AG09309 (cell line): ENCODE measurements around the gene DUSP11.
"Not testable (repeated sequence)": the region's sequence is repeated elsewhere in the genome, so short reads cannot be mapped to it uniquely, and the experiment has no call there.

ENCODE experiments used
- DNase-seq: peaks from one replicate; pipeline ENCODE4 v3.0.0-alpha.2; 2010; ENCODE audit warnings: low read depth
- H3K4me3 ChIP-seq: 2 replicates; pipeline ENCODE4 v1.5.1; 2011; ENCODE audit warnings: mild to moderate bottlenecking, low read depth, low read length, moderate library complexity; ENCODE audit not compliant: control insufficient read depth
- CTCF ChIP-seq: IDR thresholded peaks from 2 replicates; pipeline ENCODE4 v1.5.1; 2011; ENCODE audit warnings: mild to moderate bottlenecking, low read depth, low read length, inconsistent platforms; ENCODE audit not compliant: insufficient read depth, control insufficient read depth; ENCODE audit errors: missing control alignments

DUSP11 gene

GRCh38 chr2:73736855-73737779 lies 42.8 kb downstream of the DUSP11 start, which contains the start of gene TPRKB:
TSS of gene TPRKB (minus strand) at chr2:73737345. CDS start at chr2:73734569, 2,776 bp downstream.
- peak within 1 kb of the TSS; percentile 93 for H3K4me3 ChIP-seq
- peak; percentile 84 for DNase-seq
- TF ChIP-seq CTCF = no peak

- no peak for TF ChIP-seq CTCF
- no peak for DNase-seq
- peak overlapping the region; percentile 93 for H3K4me3 ChIP-seq
Measured at GRCh38 chr2:73736378-73736777, 43.5 kb downstream of the DUSP11 start.

GRCh38 chr2:73730810-73731209 lies 49.1 kb downstream of the DUSP11 start:
- no peak for TF ChIP-seq CTCF
- DNase-seq = no peak
- no peak overlapping the region for H3K4me3 ChIP-seq

- no peak overlapping the region for H3K4me3 ChIP-seq
- no peak for DNase-seq
- TF ChIP-seq CTCF = no peak
Measured at GRCh38 chr2:73728711-73729110, 51.2 kb downstream of the DUSP11 start.

GRCh38 chr2:73728043-73728442 lies 51.9 kb downstream of the DUSP11 start:
- no peak for DNase-seq
- no peak for TF ChIP-seq CTCF
- no peak overlapping the region for H3K4me3 ChIP-seq

- not testable (repeated sequence) for H3K4me3 ChIP-seq, DNase-seq
Measured at GRCh38 chr2:73726657-73727056, 53.2 kb downstream of the DUSP11 start.

GRCh38 chr2:73718851-73719621 lies 60.9 kb downstream of the DUSP11 start:
- no peak for TF ChIP-seq CTCF
- no peak overlapping the region for H3K4me3 ChIP-seq
- no peak for DNase-seq
